ENCODE data around the gene EOGT. TPM values are rescaled to one million over a fixed set of nuclear protein-coding genes. Genes with fewer than 3 reads are reported as not detected.
A peak's percentile ranks its signal among the peaks of the same experiment; 100 is the strongest.

The EOGT gene
- polyA plus RNA-seq, 3 donors from 2014 or later, result 3.2 to 4.4 (median 3.9) TPM

GRCh38 chr3:68999605-69000004, 13.9 kb downstream of the EOGT start:
- DNase-seq, result no peak
- H3K27me3 Mint-ChIP-seq (ENCODE audit: low read depth in 3 of 3), result no peaks in the 10 kb centered on the region
- H3K9me3 Mint-ChIP-seq, result no peaks in the 10 kb centered on the region
- H3K4me3 Mint-ChIP-seq, result no peak overlapping the region
- peaks cover 21 to 46% (median 32%) of the 10 kb centered on the region in 3 donors for H3K36me3 Mint-ChIP-seq
- no peaks in the 10 kb centered on the region for H3K4me1 Mint-ChIP-seq
- no peak overlapping the region for H3K27ac Mint-ChIP-seq

DNA sequence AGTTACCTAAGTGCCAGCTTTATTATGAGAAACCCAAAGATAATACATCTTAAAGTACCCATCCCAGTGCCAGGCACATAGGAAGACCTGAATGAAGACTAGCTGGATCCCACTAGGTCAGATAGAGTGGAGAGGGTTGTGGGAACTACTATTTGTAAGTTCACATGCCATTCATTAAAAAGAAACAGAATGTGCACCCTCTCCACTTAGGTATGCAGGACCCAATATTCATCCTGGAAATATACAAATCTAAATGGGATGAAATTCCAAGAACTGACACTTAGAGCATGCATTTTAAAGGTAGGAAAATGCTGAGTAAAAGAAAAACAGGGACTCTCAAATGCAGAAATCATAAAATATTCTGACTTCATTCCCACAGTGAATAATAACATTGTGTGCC, 14.3 kb downstream of the EOGT start:
- no peaks in the 10 kb centered on the region for H3K9me3 Mint-ChIP-seq
- H3K4me1 Mint-ChIP-seq, result no peaks in the 10 kb centered on the region
- H3K36me3 Mint-ChIP-seq, result peaks cover 21 to 45% (median 32%) of the 10 kb centered on the region in 3 donors
- H3K4me3 Mint-ChIP-seq, result no peak overlapping the region
- no peaks in the 10 kb centered on the region for H3K27me3 Mint-ChIP-seq (ENCODE audit: low read depth in 3 of 3)
- no peak overlapping the region for H3K27ac Mint-ChIP-seq
- no peak for DNase-seq

- Mint-ChIP-seq H3K27ac (no peak overlapping the region), H3K4me3 (no peak overlapping the region), H3K27me3 (ENCODE audit: low read depth in 3 of 3) (no peaks in the 10 kb centered on the region), H3K4me1 (no peaks in the 10 kb centered on the region), H3K36me3 (peaks cover 25 to 47% (median 33%) of the 10 kb centered on the region in 3 donors), H3K9me3 (no peaks in the 10 kb centered on the region)
- no peak for DNase-seq
Measured at GRCh38 chr3:68997887-68998286, 15.6 kb downstream of the EOGT start.

GRCh38 chr3:68996356-68996995, 17.0 kb downstream of the EOGT start:
- no peaks in the 10 kb centered on the region for H3K4me1 Mint-ChIP-seq
- no peak overlapping the region for H3K27ac Mint-ChIP-seq
- no peak for DNase-seq
- no peaks in the 10 kb centered on the region for H3K9me3 Mint-ChIP-seq
- no peaks in the 10 kb centered on the region for H3K27me3 Mint-ChIP-seq (ENCODE audit: low read depth in 3 of 3)
- no peak overlapping the region for H3K4me3 Mint-ChIP-seq
- peaks cover 26 to 47% (median 33%) of the 10 kb centered on the region in 3 donors for H3K36me3 Mint-ChIP-seq

GRCh38 chr3:68988740-68989139, 24.7 kb downstream of the EOGT start:
- H3K4me3 Mint-ChIP-seq, result no peak overlapping the region
- H3K4me1 Mint-ChIP-seq, result no peaks in the 10 kb centered on the region
- DNase-seq, result no peak
- peaks cover 0 to 2% (median 0%) of the 10 kb centered on the region in 3 donors for H3K27me3 Mint-ChIP-seq (ENCODE audit: low read depth in 3 of 3)
- no peaks in the 10 kb centered on the region for H3K9me3 Mint-ChIP-seq
- H3K36me3 Mint-ChIP-seq, result peaks cover 19 to 56% (median 48%) of the 10 kb centered on the region in 3 donors
- H3K27ac Mint-ChIP-seq, result no peak overlapping the region

- DNase-seq, result no peak
- Mint-ChIP-seq H3K27me3 (ENCODE audit: low read depth in 3 of 3) (peaks cover 0 to 2% (median 0%) of the 10 kb centered on the region in 3 donors), H3K4me3 (no peak overlapping the region), H3K4me1 (no peaks in the 10 kb centered on the region), H3K27ac (no peak overlapping the region), H3K9me3 (no peaks in the 10 kb centered on the region), H3K36me3 (peaks cover 12 to 52% (median 37%) of the 10 kb centered on the region in 3 donors)
Measured at GRCh38 chr3:68987322-68987721, 26.2 kb downstream of the EOGT start.

- Mint-ChIP-seq H3K4me3 (no peak overlapping the region), H3K36me3 (peaks cover 12 to 46% (median 36%) of the 10 kb centered on the region in 3 donors), H3K9me3 (no peaks in the 10 kb centered on the region), H3K4me1 (no peaks in the 10 kb centered on the region), H3K27ac (no peak overlapping the region), H3K27me3 (ENCODE audit: low read depth in 3 of 3) (peaks cover 0 to 2% (median 0%) of the 10 kb centered on the region in 3 donors)
- no peak for DNase-seq
Measured at GRCh38 chr3:68986496-68987208, 26.8 kb downstream of the EOGT start.

DNA sequence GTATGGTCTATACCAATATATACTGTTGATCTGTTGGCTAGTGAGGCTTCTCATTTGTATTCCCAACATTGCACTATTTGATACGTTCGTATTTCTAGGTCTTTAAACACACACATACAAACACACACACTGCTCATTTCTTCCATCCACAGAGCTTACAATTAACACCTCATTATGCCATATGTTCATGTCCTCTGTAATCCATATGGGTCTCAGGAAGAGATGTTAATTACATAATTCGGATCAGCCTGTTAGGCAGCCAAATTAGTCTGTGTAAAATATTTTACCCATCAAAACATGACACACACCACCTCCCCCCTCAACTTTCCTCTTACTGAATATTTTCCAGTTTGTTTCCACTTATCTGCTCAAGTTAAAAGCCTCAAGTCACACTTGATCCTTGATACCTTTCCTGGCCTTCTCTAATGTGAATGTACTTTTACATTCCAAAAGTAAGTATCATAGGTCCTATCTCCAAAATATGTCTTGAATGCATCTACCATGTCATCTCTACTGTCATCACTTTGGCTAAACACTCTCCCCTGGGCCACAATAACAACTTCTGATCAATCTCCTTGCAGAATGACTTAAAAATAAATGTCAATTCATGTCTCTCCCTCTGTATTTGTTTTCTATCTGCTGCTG, 28.2 kb downstream of the EOGT start:
- no peaks in the 10 kb centered on the region for H3K9me3 Mint-ChIP-seq
- no peak overlapping the region for H3K27ac Mint-ChIP-seq
- peaks cover 15 to 50% (median 44%) of the 10 kb centered on the region in 3 donors for H3K36me3 Mint-ChIP-seq
- no peaks in the 10 kb centered on the region for H3K4me1 Mint-ChIP-seq
- no peak overlapping the region for H3K4me3 Mint-ChIP-seq
- H3K27me3 Mint-ChIP-seq (ENCODE audit: low read depth in 3 of 3), result peaks cover 0 to under 1% (median 0%) of the 10 kb centered on the region in 3 donors
- no peak for DNase-seq

DNA sequence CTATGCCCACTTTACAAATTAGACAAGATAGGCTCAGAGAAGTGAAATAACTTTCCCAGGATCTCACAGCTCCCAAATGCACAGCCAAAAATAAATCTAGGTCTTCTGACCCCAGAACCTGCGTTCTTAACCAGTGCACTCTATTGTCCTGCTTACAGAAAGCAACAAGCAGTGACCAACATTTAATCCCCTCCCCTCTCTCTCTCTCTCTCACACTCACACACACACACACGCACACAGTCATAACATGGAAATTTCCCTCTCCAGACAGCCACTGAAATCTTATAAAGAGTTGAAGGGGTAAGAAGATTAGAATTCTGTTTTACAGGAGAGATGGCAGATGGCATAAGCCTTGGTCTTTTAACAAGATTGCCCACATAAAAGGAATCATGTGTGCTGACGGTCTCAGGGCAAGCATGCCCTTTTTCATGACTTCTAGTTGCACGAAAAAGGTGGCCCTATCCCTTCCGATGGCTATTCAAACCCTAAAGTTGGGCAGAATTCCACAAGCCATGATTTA, 29.4 kb downstream of the EOGT start:
- no peak overlapping the region for H3K4me3 Mint-ChIP-seq
- no peaks in the 10 kb centered on the region for H3K27me3 Mint-ChIP-seq (ENCODE audit: low read depth in 3 of 3)
- H3K27ac Mint-ChIP-seq, result no peak overlapping the region
- H3K9me3 Mint-ChIP-seq, result no peaks in the 10 kb centered on the region
- H3K36me3 Mint-ChIP-seq, result peaks cover 22 to 50% (median 50%) of the 10 kb centered on the region in 3 donors
- no peak for DNase-seq
- H3K4me1 Mint-ChIP-seq, result no peaks in the 10 kb centered on the region

GRCh38 chr3:68977486-68978167, 35.9 kb downstream of the EOGT start:
- peaks cover 19 to 33% (median 22%) of the 10 kb centered on the region in 3 donors for H3K36me3 Mint-ChIP-seq
- H3K4me1 Mint-ChIP-seq, result no peaks in the 10 kb centered on the region
- H3K9me3 Mint-ChIP-seq, result no peaks in the 10 kb centered on the region
- no peak for DNase-seq
- no peak overlapping the region for H3K4me3 Mint-ChIP-seq
- peaks cover 0 to 2% (median 0%) of the 10 kb centered on the region in 3 donors for H3K27me3 Mint-ChIP-seq (ENCODE audit: low read depth in 3 of 3)
- no peak overlapping the region for H3K27ac Mint-ChIP-seq

GRCh38 chr3:68974711-68975110, 38.8 kb downstream of the EOGT start:
- peaks cover 0 to 4% (median 3%) of the 10 kb centered on the region in 3 donors for H3K27me3 Mint-ChIP-seq (ENCODE audit: low read depth in 3 of 3)
- H3K36me3 Mint-ChIP-seq, result peaks cover 13 to 25% (median 15%) of the 10 kb centered on the region in 3 donors
- no peaks in the 10 kb centered on the region for H3K4me1 Mint-ChIP-seq
- H3K4me3 Mint-ChIP-seq, result no peak overlapping the region
- DNase-seq, result no peak
- H3K27ac Mint-ChIP-seq, result no peak overlapping the region
- no peaks in the 10 kb centered on the region for H3K9me3 Mint-ChIP-seq

GRCh38 chr3:68973639-68974038, 39.8 kb downstream of the EOGT start:
- Mint-ChIP-seq H3K4me3 (no peak overlapping the region), H3K27ac (no peak overlapping the region), H3K4me1 (no peaks in the 10 kb centered on the region), H3K36me3 (peaks cover 9 to 15% (median 13%) of the 10 kb centered on the region in 3 donors), H3K27me3 (ENCODE audit: low read depth in 3 of 3) (peaks cover 2 to 3% (median 2%) of the 10 kb centered on the region in 3 donors), H3K9me3 (no peaks in the 10 kb centered on the region)
- DNase-seq, result no peak

DNA sequence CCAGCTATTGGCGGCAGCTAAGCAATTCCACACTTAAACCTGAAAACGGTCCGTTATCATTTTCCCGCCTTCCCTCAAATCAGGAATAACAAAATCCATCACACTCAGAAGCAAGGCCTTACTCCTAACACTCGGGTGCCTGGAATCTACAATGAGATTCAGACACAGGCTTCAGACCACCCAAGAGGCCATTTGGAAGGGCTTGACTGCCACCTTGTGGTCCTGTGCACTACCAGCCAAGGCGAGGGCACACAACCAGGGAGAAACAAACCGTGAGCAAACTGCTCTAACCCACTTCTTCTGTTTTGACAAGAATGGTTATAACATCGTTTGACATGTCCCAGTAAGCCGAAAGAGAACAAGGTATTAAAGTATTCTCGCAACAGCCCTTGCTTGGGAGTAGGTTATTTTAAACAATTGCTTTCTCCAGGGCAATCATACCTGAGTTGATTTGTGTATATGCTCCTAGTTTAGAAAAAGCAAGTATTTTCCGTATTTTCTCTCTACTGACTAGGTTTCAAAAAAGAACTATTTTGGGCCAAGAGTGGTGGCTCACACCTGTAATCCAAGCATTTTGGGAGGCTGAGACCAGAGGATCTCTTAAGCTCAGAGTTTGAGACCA, 41.0 kb downstream of the EOGT start:
- Mint-ChIP-seq H3K4me3 (no peak overlapping the region), H3K4me1 (no peaks in the 10 kb centered on the region), H3K36me3 (peaks cover 2 to 9% (median 4%) of the 10 kb centered on the region in 3 donors), H3K27me3 (ENCODE audit: low read depth in 3 of 3) (peaks cover 2 to 5% (median 3%) of the 10 kb centered on the region in 3 donors), H3K9me3 (no peaks in the 10 kb centered on the region), H3K27ac (no peak overlapping the region)
- peak in 2 of 3 donors; percentile 0 to 19 for DNase-seq
